H7 (cell line): ENCODE results near the gene INSR. TPM values are rescaled to one million over a fixed set of nuclear protein-coding genes. Genes with fewer than 3 reads are reported as not detected.
"Not testable (repeated sequence)": the region's sequence is repeated elsewhere in the genome, so short reads cannot be mapped to it uniquely, and the experiment has no call there.

ENCODE experiments used
- DNase-seq: peaks from one replicate; pipeline ENCODE4 v3.0.0; 2012
- H3K27me3 ChIP-seq: 2 replicates; pipeline ENCODE4 v1.6.0; 2011; ENCODE audit warnings: mild to moderate bottlenecking, low read length; ENCODE audit not compliant: control insufficient read depth, insufficient read depth
- H3K36me3 ChIP-seq: replicated peaks from 2 replicates; pipeline ENCODE4 v1.5.1; 2011; ENCODE audit warnings: low read length; ENCODE audit not compliant: control insufficient read depth, insufficient read depth
- H3K4me3 ChIP-seq: 2 replicates; pipeline ENCODE4 v1.5.1; 2011; ENCODE audit warnings: low read depth, mild to moderate bottlenecking, control low read depth, low read length, moderate library complexity; ENCODE audit not compliant: insufficient read depth
- total RNA-seq: library from RNA; depleted of rRNA; stranded (reverse); fragments of >200 nt; shearing (Covaris generic); gene quantifications from 2 replicates; pipeline ENCODE4 v1.2.3, GENCODE V29; 2014

Gene INSR
- total RNA-seq, 1 experiment from 2014 or later, result 10.0 TPM

GRCh38 chr19:7210359-7210758 lies 83.9 kb downstream of the INSR start:
- Histone ChIP-seq H3K27me3 (no peaks in the 10 kb centered on the region), H3K36me3 (no peaks in the 10 kb centered on the region), H3K4me3 (no peak overlapping the region)
- DNase-seq, result no peak

- DNase-seq, result not testable (repeated sequence)
These were observed 84.5 kb downstream of the INSR start for GRCh38 chr19:7209597-7210325.

GRCh38 chr19:7209036-7209435 lies 85.2 kb downstream of the INSR start:
- H3K27me3 ChIP-seq, DNase-seq, H3K4me3 ChIP-seq, H3K36me3 ChIP-seq: not testable (repeated sequence)

More at GRCh38 chr19:7209597-7210325, 84.5 kb downstream of the INSR start:
- not testable (repeated sequence) for H3K4me3 ChIP-seq, H3K27me3 ChIP-seq, H3K36me3 ChIP-seq

GRCh38 chr19:7203332-7203731 lies 90.9 kb downstream of the INSR start:
- H3K36me3 ChIP-seq, result no peaks in the 10 kb centered on the region
- no peak overlapping the region for H3K4me3 ChIP-seq
- peaks cover 6% of the 10 kb centered on the region; the same call in 1 of the 2 replicates for H3K27me3 ChIP-seq
- DNase-seq, result no peak

- Histone ChIP-seq H3K36me3 (no peaks in the 10 kb centered on the region), H3K27me3 (peaks cover 7% of the 10 kb centered on the region; the same call in 1 of the 2 replicates), H3K4me3 (no peak overlapping the region)
- no peak for DNase-seq
These were observed 91.3 kb downstream of the INSR start for GRCh38 chr19:7202888-7203287.

- DNase-seq, result no peak
- no peaks in the 10 kb centered on the region for H3K36me3 ChIP-seq
- H3K27me3 ChIP-seq, result peaks cover 7% of the 10 kb centered on the region; the same call in 1 of the 2 replicates
- H3K4me3 ChIP-seq, result no peak overlapping the region
These were observed 93.5 kb downstream of the INSR start for GRCh38 chr19:7200736-7201135.

GRCh38 chr19:7199613-7200533 lies 94.3 kb downstream of the INSR start:
- no peak for DNase-seq
- H3K4me3 ChIP-seq, result no peak overlapping the region
- H3K27me3 ChIP-seq, result peaks cover 7% of the 10 kb centered on the region; the same call in 1 of the 2 replicates
- no peaks in the 10 kb centered on the region for H3K36me3 ChIP-seq

GRCh38 chr19:7197760-7198696 lies 96.2 kb downstream of the INSR start:
- Histone ChIP-seq H3K36me3 (no peaks in the 10 kb centered on the region), H3K27me3 (peaks cover 7% of the 10 kb centered on the region; the same call in 1 of the 2 replicates), H3K4me3 (peak overlapping the region; percentile 77)
- DNase-seq, result peak; percentile 99

- H3K4me3 ChIP-seq, result peak overlapping the region; percentile 48
- DNase-seq, result peak; percentile 88
These were observed 97.0 kb downstream of the INSR start for GRCh38 chr19:7197119-7197759.

GRCh38 chr19:7196763-7197118 lies 97.5 kb downstream of the INSR start:
- Histone ChIP-seq H3K4me3 (peak overlapping the region; percentile 48), H3K27me3 (peaks cover 7% of the 10 kb centered on the region; the same call in 1 of the 2 replicates), H3K36me3 (no peaks in the 10 kb centered on the region)
- DNase-seq, result no peak

More at GRCh38 chr19:7197119-7197759, 97.0 kb downstream of the INSR start:
- Histone ChIP-seq H3K27me3 (peaks cover 7% of the 10 kb centered on the region; the same call in 1 of the 2 replicates), H3K36me3 (no peaks in the 10 kb centered on the region)

GRCh38 chr19:7195046-7195445 lies 99.2 kb downstream of the INSR start:
- DNase-seq, result no peak
- Histone ChIP-seq H3K36me3 (no peaks in the 10 kb centered on the region), H3K27me3 (peaks cover 7% of the 10 kb centered on the region; the same call in 1 of the 2 replicates), H3K4me3 (no peak overlapping the region)

- Histone ChIP-seq H3K27me3 (peaks cover 7% of the 10 kb centered on the region; the same call in 1 of the 2 replicates), H3K36me3 (no peaks in the 10 kb centered on the region), H3K4me3 (no peak overlapping the region)
- DNase-seq, result no peak
These were observed 99.6 kb downstream of the INSR start for GRCh38 chr19:7194566-7194965.

- H3K36me3 ChIP-seq, result no peaks in the 10 kb centered on the region
- no peak for DNase-seq
- no peaks in the 10 kb centered on the region; the same call in 1 of the 2 replicates for H3K27me3 ChIP-seq
- no peak overlapping the region for H3K4me3 ChIP-seq
These were observed 102.1 kb downstream of the INSR start for GRCh38 chr19:7191946-7192691.
